ENCODE measurements around the gene KSR2. TPM values are rescaled to one million over a fixed set of nuclear protein-coding genes. Genes with fewer than 3 reads are reported as not detected.
"Not testable (repeated sequence)": the region's sequence is repeated elsewhere in the genome, so short reads cannot be mapped to it uniquely, and the experiment has no call there.

KSR2 gene
- total and polyA plus RNA-seq, 3 donors from 2014 or later: 2.4 to 3.8 (median 2.4) TPM

DNA sequence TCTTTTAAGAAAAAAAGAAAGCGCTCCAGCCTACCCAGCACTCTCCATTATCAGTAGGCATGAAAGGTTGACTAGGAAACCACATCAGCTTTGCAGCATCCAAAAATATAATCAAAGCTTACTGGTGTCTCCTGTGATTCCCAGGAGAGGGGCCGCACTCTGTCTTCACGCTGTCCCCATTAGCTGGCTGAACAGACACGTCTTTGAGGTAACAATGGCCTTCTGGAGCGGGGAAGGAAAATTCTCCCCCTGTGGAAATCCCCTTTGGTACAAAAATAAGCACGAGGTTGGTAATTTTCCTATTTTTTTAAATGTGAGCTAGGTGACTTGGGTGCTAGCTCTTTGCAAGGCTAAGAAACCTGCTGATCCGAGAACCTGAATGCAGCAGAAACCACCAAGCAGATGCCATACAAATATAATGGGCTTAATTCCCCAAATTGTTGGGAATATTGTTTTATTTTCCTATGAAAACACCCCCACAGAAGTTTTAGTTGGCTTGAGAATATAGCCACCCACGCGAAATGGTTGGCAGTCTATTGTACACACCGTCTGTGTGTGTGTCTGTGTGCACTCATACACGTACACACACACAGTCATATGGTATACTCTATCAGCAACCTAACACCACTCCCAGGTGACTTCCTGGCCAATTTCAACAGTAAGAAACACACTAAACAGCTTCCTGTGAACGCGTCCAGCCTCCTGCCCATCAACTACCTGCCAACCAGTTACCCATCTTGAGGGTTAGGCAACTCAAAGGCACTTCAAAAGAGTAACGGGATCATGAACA lies 71.2 kb downstream of the KSR2 start:
- TF ChIP-seq POLR2A (IDR thresholded peaks at IDR 0.05): no peak
- TF ChIP-seq, protein P1, sequence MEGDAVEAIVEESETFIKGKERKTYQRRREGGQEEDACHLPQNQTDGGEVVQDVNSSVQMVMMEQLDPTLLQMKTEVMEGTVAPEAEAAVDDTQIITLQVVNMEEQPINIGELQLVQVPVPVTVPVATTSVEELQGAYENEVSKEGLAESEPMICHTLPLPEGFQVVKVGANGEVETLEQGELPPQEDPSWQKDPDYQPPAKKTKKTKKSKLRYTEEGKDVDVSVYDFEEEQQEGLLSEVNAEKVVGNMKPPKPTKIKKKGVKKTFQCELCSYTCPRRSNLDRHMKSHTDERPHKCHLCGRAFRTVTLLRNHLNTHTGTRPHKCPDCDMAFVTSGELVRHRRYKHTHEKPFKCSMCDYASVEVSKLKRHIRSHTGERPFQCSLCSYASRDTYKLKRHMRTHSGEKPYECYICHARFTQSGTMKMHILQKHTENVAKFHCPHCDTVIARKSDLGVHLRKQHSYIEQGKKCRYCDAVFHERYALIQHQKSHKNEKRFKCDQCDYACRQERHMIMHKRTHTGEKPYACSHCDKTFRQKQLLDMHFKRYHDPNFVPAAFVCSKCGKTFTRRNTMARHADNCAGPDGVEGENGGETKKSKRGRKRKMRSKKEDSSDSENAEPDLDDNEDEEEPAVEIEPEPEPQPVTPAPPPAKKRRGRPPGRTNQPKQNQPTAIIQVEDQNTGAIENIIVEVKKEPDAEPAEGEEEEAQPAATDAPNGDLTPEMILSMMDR (IDR thresholded peaks at IDR 0.05): no peak
- Histone ChIP-seq H3K27ac (no peak overlapping the region), H3K4me1 (no peaks in the 10 kb centered on the region), H3K4me3 (no peak overlapping the region), H3K9me3 (no peaks in the 10 kb centered on the region), H3K36me3 (ENCODE audit: low read depth, missing control alignments) (no peaks in the 10 kb centered on the region), H3K27me3 (no peaks in the 10 kb centered on the region)
- intact Hi-C loops (cut with DNase I; ENCODE audit: low total_unique reads): no loop called here
- WGBS, 2 donors: 85 to 91% methylated on average over 14 of the region's 14 CpGs
- no peak for DNase-seq

DNA sequence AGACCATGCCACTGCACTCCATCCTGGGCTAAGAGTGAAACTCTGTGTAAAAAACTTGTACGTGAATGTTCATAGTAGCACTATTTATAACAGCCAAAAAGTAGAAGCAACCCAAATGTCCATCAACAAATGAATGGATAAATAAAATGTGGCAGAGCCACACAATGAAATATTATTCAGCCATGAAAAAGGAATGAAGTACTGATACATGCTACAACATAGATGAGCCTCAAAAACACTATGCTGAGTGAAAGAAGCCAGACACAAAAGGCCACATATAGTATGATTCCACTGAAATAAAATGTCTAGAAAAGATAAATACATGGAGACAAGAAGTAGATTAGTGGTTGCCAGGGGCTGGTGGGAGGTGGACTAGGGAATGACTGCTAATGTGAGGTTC lies 72.8 kb downstream of the KSR2 start:
- no peak overlapping the region for H3K4me3 ChIP-seq
- intact Hi-C loops (cut with DNase I; ENCODE audit: low total_unique reads): no loop called here
- H3K9me3 ChIP-seq: no peaks in the 10 kb centered on the region
- no peaks in the 10 kb centered on the region for H3K36me3 ChIP-seq (ENCODE audit: low read depth, missing control alignments)
- H3K4me1 ChIP-seq: no peaks in the 10 kb centered on the region
- TF ChIP-seq, protein P1 (IDR thresholded peaks at IDR 0.05): no peak
- TF ChIP-seq POLR2A (IDR thresholded peaks at IDR 0.05): no peak
- no peak for DNase-seq
- no peaks in the 10 kb centered on the region for H3K27me3 ChIP-seq
- H3K27ac ChIP-seq: no peak overlapping the region
- 92 to 97% methylated on average over 1 of the region's 1 CpG for WGBS, 2 donors

DNA sequence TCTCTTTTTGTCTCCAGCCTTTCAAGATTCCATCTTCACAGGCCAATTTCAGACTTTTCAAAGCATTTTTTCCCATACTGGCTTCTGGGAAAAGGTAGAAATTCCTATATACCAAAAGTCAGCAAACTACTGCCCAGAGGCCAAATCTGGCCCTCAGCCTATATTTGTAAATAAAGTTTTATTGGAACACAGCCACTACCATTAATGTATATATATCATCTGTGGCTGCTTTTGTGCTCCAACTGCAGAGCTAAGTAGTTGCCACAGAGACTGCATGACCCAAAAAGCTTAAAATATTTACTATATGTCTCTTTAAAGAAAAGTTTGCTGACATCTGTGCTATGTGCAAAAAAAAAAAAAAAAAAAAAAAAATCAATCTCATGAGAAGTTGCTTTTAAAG lies 76.3 kb downstream of the KSR2 start:
- H3K27ac ChIP-seq: no peak overlapping the region
- no peak for DNase-seq
- H3K36me3 ChIP-seq (ENCODE audit: low read depth, missing control alignments): no peaks in the 10 kb centered on the region
- intact Hi-C loops (cut with DNase I; ENCODE audit: low total_unique reads): no loop called here
- no peaks in the 10 kb centered on the region for H3K4me1 ChIP-seq
- H3K4me3 ChIP-seq: no peak overlapping the region
- H3K27me3 ChIP-seq: no peaks in the 10 kb centered on the region
- H3K9me3 ChIP-seq: no peaks in the 10 kb centered on the region
- TF ChIP-seq, protein P1 (IDR thresholded peaks at IDR 0.05): no peak
- TF ChIP-seq POLR2A (IDR thresholded peaks at IDR 0.05): no peak

DNA sequence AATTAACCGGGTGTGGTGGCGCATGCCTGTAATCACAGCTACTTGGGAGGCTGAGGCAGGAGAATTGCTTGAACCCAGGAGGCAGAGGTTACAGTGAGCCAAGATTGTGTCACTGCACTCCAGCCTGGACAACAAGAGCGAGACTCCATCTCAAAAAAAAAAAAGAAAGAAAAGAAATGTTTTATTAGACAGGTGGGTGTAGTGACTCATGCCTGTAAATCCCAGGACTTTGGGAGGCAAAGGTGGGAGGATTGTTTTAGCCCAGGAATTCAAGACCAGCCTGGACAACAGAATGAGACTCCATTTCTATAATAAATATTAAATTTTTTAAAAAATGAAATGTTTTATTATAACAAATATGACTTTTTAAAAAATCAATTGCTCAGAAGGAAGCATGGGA lies 77.5 kb downstream of the KSR2 start:
- H3K36me3 ChIP-seq (ENCODE audit: low read depth, missing control alignments); H3K27me3 ChIP-seq; H3K27ac ChIP-seq; H3K9me3 ChIP-seq; DNase-seq; H3K4me3 ChIP-seq; H3K4me1 ChIP-seq; intact Hi-C loops (cut with DNase I; ENCODE audit: low total_unique reads): not testable (repeated sequence)
- 92 to 93% methylated on average over 3 of the region's 3 CpGs for WGBS, 2 donors

DNA sequence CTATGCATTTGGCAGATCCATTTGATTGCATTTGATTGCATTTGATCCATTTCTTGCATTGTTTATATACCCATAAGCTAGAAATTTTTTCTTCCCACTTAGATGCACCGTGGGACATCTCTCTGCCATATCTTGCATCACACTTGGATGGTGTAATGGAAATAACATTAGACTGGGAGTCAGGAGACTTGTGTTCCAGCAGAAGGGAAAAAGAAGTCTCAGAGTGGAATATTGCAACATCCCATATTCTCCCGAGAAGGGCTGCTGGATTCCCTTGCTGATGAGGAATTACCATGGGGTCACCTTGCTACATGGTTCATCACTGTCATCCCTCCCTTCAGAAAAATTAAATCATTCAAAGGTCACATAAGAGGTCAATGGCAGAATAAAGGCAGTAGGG lies 78.1 kb downstream of the KSR2 start:
- no peaks in the 10 kb centered on the region for H3K27me3 ChIP-seq
- intact Hi-C loops (cut with DNase I; ENCODE audit: low total_unique reads): no loop called here
- no peaks in the 10 kb centered on the region for H3K4me1 ChIP-seq

More for the DNA sequence above, 78.1 kb downstream of the KSR2 start:
- DNase-seq: no peak
- WGBS, 2 donors: 85 to 86% methylated on average over 2 of the region's 2 CpGs
- Histone ChIP-seq H3K27ac (no peak overlapping the region), H3K36me3 (ENCODE audit: low read depth, missing control alignments) (no peaks in the 10 kb centered on the region), H3K4me3 (no peak overlapping the region), H3K9me3 (no peaks in the 10 kb centered on the region)
- no peak for TF ChIP-seq POLR2A (IDR thresholded peaks at IDR 0.05)
- TF ChIP-seq, protein P1 (IDR thresholded peaks at IDR 0.05): no peak

Data from testis (tissue), 3 donors.